ENCODE data around the gene HDGFL2.

Gene HDGFL2

DNA sequence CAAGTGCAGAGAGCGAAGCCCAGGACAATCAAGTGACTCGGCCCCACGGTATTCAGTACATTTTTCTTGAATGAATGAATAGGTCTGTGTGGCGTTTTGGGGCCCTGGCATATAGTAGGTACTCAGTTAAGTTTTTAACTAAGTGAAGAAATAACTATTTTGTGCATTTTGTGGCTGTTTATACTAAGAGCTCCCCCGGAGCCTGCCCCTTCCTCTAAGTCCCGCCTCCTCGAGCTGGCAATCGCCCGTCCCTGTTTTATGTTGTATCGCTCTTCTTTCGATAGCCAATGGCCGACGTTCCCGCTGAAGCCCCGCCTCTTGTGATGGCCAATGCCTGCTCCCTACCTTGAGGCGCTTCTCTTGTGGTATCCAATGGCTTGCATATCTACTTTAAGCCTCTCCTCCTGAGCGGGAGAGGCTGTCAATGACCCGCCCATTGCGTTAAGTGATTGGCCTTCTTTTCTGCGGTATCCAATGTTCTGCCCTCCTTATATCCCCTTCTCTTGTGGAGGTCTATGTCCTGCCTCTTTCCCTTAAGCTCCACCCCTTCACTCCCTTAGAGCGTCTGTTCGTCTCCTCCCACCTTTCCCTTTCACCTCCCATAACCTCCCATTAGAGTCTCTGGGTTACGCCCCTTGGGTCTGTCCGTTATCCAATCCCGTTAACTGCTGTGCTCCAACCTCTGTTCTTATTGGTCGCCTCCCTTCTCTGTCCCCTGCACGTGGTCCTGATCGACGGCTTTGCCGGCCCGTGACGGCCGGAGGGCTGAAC is 509 bp upstream of the HDGFL2 start:
- DNase-seq, result peak; percentile 99 to 100

GRCh38 chr19:4473011-4473762 is 1.1 kb downstream of the HDGFL2 start:
- no peak for DNase-seq

GRCh38 chr19:4473763-4474513 is 1.8 kb downstream of the HDGFL2 start:
- no peak for DNase-seq

DNA sequence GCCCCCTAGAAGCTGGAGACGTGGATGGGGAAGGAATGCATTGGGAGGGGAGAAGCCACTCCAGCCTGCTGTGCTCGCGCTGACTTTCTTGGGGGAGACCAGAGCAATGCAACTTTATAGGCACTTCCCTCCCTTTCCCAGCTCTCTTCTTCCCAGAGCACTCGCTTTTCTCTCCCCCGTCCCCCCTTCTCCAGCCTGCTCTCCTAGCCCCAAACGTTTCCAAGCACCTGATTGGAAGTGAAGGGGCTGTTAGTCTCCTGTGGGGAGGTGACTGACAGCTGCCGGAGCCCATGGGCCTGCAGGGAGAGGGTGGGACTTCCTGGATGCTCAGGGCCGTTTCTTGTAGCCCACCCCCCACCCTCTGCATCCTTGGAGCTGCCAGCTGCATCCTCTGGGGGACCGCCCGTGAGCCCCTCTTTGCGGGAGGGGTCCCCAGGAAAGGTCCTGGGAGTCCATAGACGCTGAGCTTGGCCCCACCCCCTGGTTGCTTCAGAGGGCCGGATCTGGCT is 2.5 kb downstream of the HDGFL2 start:
- DNase-seq, result peak; percentile 42 to 65

DNA sequence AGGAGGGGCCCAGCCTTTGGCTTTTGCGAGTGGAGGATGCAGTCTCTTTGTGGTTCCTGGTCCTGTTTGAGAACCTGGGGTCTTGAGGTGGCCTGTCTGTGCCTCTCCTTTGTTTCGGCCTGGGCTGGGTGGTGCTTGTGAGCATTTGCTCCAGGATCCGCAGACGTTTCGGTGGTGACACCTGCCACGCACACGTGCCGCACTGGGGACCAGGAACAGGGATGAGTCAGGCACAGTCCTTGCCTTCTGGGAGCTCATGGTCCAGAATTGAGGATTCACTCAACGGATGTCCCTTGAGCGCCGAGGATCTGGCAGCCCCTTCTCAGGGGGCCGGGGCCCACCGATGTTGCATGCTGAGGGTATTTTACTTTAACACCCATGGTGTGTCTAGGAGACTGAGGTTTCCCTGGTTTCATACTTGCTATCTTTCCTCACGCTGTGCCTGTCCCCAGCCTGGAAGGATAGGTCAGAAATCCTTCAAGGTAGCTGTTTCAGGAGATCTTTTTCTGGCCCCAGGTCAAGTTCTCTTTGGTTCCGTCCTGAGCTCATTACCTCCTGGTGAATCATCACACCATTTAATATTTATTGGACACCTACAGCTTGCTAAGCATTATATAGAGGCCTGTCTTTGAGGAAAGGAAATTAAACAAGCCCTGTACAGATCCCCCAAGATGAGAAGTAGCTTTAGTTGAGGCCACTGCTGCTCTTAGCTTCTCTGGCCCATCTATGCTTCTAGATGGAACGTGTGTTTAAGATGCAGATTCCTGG is 5.1 kb downstream of the HDGFL2 start:
- DNase-seq, result no peak

GRCh38 chr19:4482721-4483364 is 10.7 kb downstream of the HDGFL2 start:
- no peak for DNase-seq

DNA sequence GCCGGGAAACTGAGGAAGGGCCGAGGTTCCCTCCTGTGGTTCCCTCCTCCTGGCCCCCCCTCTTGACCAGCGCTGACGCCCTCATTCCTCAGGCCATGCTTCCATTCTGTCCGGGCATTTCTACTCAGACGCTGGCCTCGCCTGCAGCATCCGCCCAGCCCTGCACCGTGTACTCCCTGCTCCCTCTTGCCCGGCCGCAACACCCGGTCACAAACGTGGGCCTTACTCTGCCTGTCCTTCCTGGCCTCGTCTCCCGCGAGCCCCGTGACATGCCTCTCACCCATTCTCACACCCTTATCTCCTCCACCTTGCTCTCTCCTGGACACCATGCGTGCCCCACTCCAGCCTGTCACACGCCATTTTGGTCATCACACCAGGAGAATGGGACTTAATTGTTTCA is 11.3 kb downstream of the HDGFL2 start:
- no peak for DNase-seq

DNA sequence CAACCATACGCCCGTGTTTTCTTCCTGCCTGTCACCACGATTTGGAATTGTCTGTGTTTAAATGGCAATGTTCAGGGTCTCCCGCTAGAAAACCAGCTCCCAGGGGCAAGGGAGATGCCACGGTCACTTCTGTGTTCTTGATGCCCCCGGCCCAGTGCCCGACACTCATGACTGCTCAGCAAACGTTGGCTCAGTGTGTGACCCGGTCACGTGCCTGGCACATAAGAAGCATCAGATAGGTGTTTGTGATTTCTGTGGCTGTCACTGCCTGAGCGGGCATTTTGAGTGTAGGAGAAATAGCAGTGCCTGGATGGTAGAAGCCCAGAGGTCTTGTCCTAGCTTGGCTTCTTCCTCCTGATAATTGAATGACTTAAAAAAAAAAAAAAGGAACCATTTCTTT is 15.5 kb downstream of the HDGFL2 start:
- DNase-seq, result no peak

GRCh38 chr19:4488496-4488895 is 16.4 kb downstream of the HDGFL2 start:
- DNase-seq, result no peak

GRCh38 chr19:4491446-4491845 is 19.3 kb downstream of the HDGFL2 start:
- no peak for DNase-seq

GRCh38 chr19:4492337-4493103 is 20.4 kb downstream of the HDGFL2 start:
- no peak for DNase-seq

DNA sequence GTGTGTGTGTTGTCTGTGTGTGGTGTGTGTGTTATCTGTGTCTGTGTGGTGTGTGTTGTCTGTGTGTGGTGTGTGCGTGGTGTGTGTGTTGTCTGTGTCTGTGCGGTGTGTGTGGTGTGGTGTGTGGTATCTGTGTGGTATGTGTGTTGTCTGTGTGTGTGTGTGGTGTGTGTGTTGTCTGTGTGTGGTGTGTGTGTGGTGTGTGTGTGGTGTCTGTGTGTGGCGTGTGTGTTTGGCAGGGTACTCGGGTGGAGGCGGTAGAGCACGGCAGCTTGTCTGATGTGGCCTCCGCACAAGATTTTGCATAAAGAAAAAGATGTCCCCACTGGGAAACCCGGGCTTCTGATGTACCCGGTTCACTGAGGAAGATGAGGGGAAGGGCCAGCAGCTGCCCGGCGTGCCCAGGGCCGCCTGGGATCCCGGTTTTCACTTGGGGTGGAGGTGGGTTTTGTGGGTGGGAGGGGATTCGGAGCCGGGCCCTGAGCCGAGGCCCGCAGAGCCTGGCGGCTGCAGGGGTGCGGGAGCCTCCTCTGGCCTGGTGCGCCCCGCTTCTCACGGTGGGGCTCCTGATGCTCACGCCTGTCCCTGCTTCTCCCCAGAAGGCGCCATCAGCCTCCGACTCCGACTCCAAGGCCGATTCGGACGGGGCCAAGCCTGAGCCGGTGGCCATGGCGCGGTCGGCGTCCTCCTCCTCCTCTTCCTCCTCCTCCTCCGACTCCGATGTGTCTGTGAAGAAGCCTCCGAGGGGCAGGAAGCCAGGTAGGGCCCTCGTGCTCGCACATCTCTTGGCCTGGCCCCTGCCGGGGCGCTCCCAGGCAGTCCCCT is 21.2 kb downstream of the HDGFL2 start:
- DNase-seq, result no peak

- no peak for DNase-seq
Measured at GRCh38 chr19:4493929-4494690, 22.0 kb downstream of the HDGFL2 start.

DNA sequence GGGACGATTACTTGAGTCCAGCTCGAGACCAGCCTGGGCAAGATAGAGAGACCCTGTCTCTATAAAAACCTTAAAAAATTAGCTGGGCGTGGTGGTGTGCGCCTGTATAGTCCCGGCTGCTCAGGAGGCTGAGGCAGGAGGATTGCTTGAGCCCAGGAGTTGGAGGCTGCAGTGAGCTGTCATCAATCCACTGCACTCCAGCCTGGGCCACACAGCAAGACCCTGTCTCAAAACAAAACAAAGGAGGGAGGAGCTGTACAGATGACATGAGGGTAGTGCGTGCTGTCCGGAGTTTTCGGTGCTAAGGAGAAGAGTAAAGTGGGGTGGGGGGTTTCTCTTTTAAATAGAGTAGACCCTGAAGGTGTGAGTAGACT is 22.6 kb downstream of the HDGFL2 start:
- DNase-seq, result no peak

DNA sequence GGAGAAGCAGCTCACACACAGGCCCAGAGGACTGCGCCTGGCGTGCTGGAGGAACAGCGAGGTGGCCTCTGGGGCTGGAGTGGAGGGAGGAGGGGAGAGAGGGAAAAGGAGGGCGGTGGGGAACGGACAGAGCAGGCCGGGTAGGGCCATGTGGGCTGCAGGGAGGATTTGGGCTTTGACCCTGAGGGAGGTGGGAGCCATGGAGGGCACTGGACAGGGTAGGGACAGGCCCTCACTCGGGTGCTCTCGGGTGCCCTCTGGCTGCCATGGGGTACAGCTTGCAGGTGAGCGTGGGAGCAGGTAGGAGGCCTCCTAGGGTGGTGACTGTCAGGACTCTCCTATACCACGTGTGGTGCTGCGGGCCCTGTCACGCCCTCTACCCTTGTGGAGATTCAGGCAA is 23.4 kb downstream of the HDGFL2 start:
- DNase-seq, result no peak

- DNase-seq, result no peak
Measured at GRCh38 chr19:4496304-4496703, 24.2 kb downstream of the HDGFL2 start.

- no peak for DNase-seq
Measured at GRCh38 chr19:4497770-4498389, 25.8 kb downstream of the HDGFL2 start.

DNA sequence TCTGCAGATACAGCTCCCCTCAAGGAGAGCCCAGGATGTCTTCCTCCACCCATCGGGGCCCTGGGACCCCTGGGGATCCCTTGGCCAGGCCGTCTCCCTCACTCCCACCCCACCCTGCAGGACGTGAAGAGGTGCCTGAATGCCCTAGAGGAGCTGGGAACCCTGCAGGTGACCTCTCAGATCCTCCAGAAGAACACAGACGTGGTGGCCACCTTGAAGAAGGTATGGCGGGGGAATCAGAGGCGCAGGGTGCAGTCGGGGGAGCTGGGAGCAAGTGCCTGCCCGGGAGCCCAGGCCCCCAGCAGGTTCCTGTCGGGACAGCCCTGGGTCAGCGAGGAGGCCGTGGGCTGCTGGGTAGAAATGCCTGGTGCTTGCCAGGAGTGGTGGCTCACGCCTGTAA is 26.6 kb downstream of the HDGFL2 start:
- DNase-seq, result no peak

DNA sequence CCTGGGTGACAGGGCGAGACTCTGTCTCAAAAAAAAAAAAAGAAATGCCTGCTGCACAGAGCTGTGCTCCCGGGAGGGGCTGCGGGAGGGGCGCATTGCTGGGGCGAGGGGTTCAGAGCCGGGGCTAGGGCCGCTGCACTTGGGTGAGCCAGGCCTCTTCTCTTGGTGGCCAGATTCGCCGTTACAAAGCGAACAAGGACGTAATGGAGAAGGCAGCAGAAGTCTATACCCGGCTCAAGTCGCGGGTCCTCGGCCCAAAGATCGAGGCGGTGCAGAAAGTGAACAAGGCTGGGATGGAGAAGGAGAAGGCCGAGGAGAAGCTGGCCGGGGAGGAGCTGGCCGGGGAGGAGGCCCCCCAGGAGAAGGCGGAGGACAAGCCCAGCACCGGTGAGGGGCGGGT is 27.2 kb downstream of the HDGFL2 start:
- no peak for DNase-seq

All from NCI-H1930 (cell line).